Epithelial cell of proximal tubule (primary cell): ENCODE results near the gene EMID1. TPM values are rescaled to one million over a fixed set of nuclear protein-coding genes. Genes with fewer than 3 reads are reported as not detected.

ENCODE experiments used
- DNase-seq: peaks from one replicate; pipeline ENCODE4 v3.0.0-alpha.2; 2011; ENCODE audit warnings: low read depth
- H3K4me3 ChIP-seq: 2 replicates; pipeline ENCODE4 v1.5.1; 2011; ENCODE audit warnings: low read depth, mild to moderate bottlenecking, low read length
- CTCF ChIP-seq: conservative IDR thresholded peaks from 2 replicates; pipeline ENCODE4 v1.5.1; 2012; ENCODE audit warnings: low read depth, mild to moderate bottlenecking, low read length
- total RNA-seq: library from RNA; depleted of rRNA; stranded (reverse); fragments of >200 nt; gene quantifications from 2 replicates; pipeline ENCODE4 v1.2.3, GENCODE V29; 2015

The EMID1 gene
- total RNA-seq, 1 donor from 2014 or later, result 0.17 TPM

GRCh38 chr22:29269731-29270474 lies 64.2 kb downstream of the EMID1 start:
- no peak for DNase-seq
- TF ChIP-seq CTCF, result no peak
- peak overlapping the region; percentile 79 for H3K4me3 ChIP-seq

DNA sequence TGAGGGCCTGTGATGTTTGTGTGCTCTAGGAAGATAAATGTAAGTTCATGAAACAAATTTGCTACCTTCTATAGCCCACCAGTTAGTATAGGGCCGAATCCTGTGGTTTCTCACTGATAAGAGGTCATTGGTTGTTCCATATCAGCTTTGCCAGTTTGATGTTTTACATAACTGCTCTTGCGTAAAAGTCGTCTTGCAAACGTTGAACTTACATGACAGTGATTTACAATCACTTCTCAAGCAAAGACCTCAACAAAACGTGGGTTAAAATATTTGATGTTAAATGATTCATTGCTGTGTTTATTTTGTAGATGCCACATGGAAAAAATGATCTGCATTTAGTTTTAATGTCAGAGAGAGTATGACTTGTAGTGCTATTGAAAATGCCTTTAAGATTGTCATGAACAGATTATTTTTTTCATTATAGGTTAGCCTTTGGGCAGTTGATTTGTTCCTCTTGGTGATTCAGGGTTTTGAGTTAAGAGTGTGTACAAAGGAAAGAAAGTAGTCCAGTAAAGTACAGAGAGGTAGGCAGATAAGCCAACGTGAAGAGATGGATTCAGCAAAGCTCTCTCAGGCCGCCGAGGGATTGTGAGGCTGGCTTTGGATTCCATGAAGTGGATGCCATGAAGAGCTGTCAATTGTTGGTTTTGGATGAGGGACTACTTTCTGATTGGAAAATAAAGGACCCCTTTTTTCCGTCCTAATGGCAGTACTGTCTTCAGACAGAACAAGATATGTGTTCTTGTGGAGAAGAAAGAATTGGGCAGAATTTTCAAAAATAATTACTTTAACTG lies 65.0 kb downstream of the EMID1 start:
- peak overlapping the region; percentile 79 for H3K4me3 ChIP-seq
- DNase-seq, result no peak
- TF ChIP-seq CTCF, result no peak

DNA sequence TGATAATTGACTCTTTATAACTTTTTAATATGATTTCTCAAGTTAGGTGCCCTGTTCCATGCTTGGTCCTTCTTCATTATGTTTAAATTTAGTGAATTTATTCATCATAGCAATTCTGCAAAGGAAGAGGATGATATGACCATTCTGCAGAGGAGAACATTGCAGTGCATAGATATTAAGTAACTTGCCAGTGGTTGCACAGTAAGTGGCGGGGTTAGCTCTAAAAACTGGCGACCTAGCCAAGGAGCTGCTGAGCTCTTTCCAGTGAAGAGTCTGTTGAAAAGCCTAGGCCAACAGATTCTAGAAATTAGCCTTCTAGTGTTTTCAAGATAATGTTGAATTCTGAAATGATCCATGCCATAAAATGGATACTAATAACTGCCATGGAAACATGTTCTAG lies 66.9 kb downstream of the EMID1 start:
- no peak for TF ChIP-seq CTCF
- DNase-seq, result no peak
- no peak overlapping the region for H3K4me3 ChIP-seq

- H3K4me3 ChIP-seq, result no peak overlapping the region
Measured at GRCh38 chr22:29275167-29275566, 69.5 kb downstream of the EMID1 start.

GRCh38 chr22:29275819-29276565 lies 70.3 kb downstream of the EMID1 start:
- no peak for DNase-seq
- no peak overlapping the region for H3K4me3 ChIP-seq
- TF ChIP-seq CTCF, result no peak

More at GRCh38 chr22:29275167-29275566, 69.5 kb downstream of the EMID1 start:
- no peak for DNase-seq
- TF ChIP-seq CTCF, result no peak

- no peak overlapping the region for H3K4me3 ChIP-seq
- no peak for TF ChIP-seq CTCF
- no peak for DNase-seq
Measured at GRCh38 chr22:29277927-29278326, 72.2 kb downstream of the EMID1 start.
